Ovary (tissue), 3 donors: ENCODE data around the gene UBC.

Source experiments
- CTCF ChIP-seq, 3 donors: fragments of 450-650 bp in 2 of 3; fragments of 200-600 bp in 1 of 3; IDR thresholded peaks; one replicate each; pipeline versions ENCODE4 v1.5.1 to v1.8.0; 2016 to 2022; ENCODE audit warnings: antibody characterized with exemption in 3 of 3, mild to moderate bottlenecking in 1 of 3
- EP300 ChIP-seq: sonication (generic); formaldehyde crosslinking; IDR thresholded peaks from one replicate; pipeline ENCODE4 v1.6.1; 2017; ENCODE audit warnings: antibody characterized with exemption
- POLR2A ChIP-seq: fragments of 450-650 bp; IDR thresholded peaks from one replicate; pipeline ENCODE4 v1.6.1; 2017; ENCODE audit warnings: antibody characterized with exemption, mild to moderate bottlenecking, moderate library complexity
- donor health status: DM: no; HTN: no; CAD: no.

DNA sequence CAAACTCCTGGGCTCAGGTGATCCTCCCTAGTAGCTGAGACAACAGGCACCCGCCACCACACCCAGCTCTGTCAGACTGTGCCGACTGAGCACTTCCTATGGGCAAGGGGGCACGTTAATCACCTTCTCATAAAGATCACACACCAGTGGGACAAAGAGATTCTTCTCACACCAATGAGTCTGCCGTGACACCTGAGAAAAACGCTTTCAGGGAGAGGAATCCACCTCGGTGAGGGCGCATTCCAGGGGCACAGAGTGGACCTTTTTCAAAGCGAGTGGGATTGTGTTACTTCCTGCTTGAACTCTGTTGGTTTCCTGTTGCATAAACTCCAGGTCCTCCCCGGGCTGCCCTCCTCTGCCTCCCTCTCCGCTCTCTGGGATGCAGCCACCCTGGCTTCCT lies 33.3 kb downstream of the UBC start:
- TF ChIP-seq CTCF (IDR thresholded peaks at IDR 0.05): no peak
- TF ChIP-seq POLR2A: no peak
- no peak for TF ChIP-seq EP300
